ENCODE data around the gene HIP1. TPM values are rescaled to one million over a fixed set of nuclear protein-coding genes. Genes with fewer than 3 reads are reported as not detected.
A peak's percentile ranks its signal among the peaks of the same experiment; 100 is the strongest.
"Not testable (repeated sequence)": the region's sequence is repeated elsewhere in the genome, so short reads cannot be mapped to it uniquely, and the experiment has no call there.

HIP1 gene
- total RNA-seq, 4 donors from 2014 or later, result 3.2 to 9.5 (median 6.4) TPM

- Histone ChIP-seq H3K9me3 (no peaks in the 10 kb centered on the region), H3K36me3 (peaks cover 0 to 41% (median 12%) of the 10 kb centered on the region in 3 donors), H3K27ac (no peak overlapping the region), H3K4me3 (no peak overlapping the region), H3K27me3 (no peaks in the 10 kb centered on the region), H3K4me1 (peaks cover 0 to 15% (median 0%) of the 10 kb centered on the region in 3 donors)
- intact Hi-C loops (cut with DNase I), result no loop called here
- no peak for TF ChIP-seq POLR2A (IDR thresholded peaks at IDR 0.05)
- TF ChIP-seq CTCF (IDR thresholded peaks at IDR 0.05), result no peak
- no peak for DNase-seq
- WGBS, 2 donors, result 39 to 40% methylated on average over 8 of the region's 8 CpGs
These were observed 203.9 kb downstream of the HIP1 start for GRCh38 chr7:75534727-75535307.

- H3K36me3 ChIP-seq, result peaks cover 0 to 35% (median 12%) of the 10 kb centered on the region in 3 donors
- no peaks in the 10 kb centered on the region for H3K27me3 ChIP-seq
- TF ChIP-seq POLR2A (IDR thresholded peaks at IDR 0.05) (no peak), CTCF (IDR thresholded peaks at IDR 0.05) (no peak)
- no peaks in the 10 kb centered on the region for H3K9me3 ChIP-seq
- H3K4me1 ChIP-seq, result peaks cover 0 to 15% (median 0%) of the 10 kb centered on the region in 3 donors
- WGBS, 2 donors, result 94 to 100% methylated on average over 1 to 6 of the region's 6 CpGs
- no peak overlapping the region for H3K4me3 ChIP-seq
- no peak overlapping the region for H3K27ac ChIP-seq
- intact Hi-C loops (cut with DNase I), result no loop called here
- no peak for DNase-seq
These were observed 204.8 kb downstream of the HIP1 start for GRCh38 chr7:75533926-75534325.

- H3K4me3 ChIP-seq, result no peak overlapping the region
- H3K36me3 ChIP-seq, result peaks cover 0 to 22% (median 12%) of the 10 kb centered on the region in 3 donors
- no peak overlapping the region for H3K27ac ChIP-seq
- no peaks in the 10 kb centered on the region for H3K9me3 ChIP-seq
- intact Hi-C loops (cut with DNase I), result no loop called here
- no peaks in the 10 kb centered on the region for H3K27me3 ChIP-seq
- DNase-seq, result no peak
- no peak for TF ChIP-seq CTCF (IDR thresholded peaks at IDR 0.05)
- TF ChIP-seq POLR2A (IDR thresholded peaks at IDR 0.05), result no peak
- H3K4me1 ChIP-seq, result peaks cover 0 to 22% (median 0%) of the 10 kb centered on the region in 3 donors
- WGBS, 2 donors, result 90 to 96% methylated on average over 2 to 4 of the region's 4 CpGs
These were observed 206.1 kb downstream of the HIP1 start for GRCh38 chr7:75532639-75533038.

GRCh38 chr7:75531359-75531821, 207.4 kb downstream of the HIP1 start:
- Histone ChIP-seq H3K27ac (no peak overlapping the region), H3K36me3 (peaks cover 0 to 10% (median under 1%) of the 10 kb centered on the region in 3 donors), H3K9me3 (no peaks in the 10 kb centered on the region), H3K4me3 (no peak overlapping the region), H3K27me3 (no peaks in the 10 kb centered on the region), H3K4me1 (peaks cover 0 to 32% (median 6%) of the 10 kb centered on the region in 3 donors)
- intact Hi-C loops (cut with DNase I), result no loop called here
- DNase-seq, result no peak
- TF ChIP-seq POLR2A (IDR thresholded peaks at IDR 0.05) (no peak), CTCF (IDR thresholded peaks at IDR 0.05) (no peak)
- 43 to 46% methylated on average over 4 to 6 of the region's 6 CpGs for WGBS, 2 donors

- H3K4me1 ChIP-seq, result peaks cover 0 to 42% (median 12%) of the 10 kb centered on the region in 3 donors
- DNase-seq; H3K9me3 ChIP-seq; H3K27me3 ChIP-seq; intact Hi-C loops (cut with DNase I): not testable (repeated sequence)
- WGBS, 2 donors, result 0% methylated on average over 11 to 23 of the region's 37 CpGs
- H3K36me3 ChIP-seq, result peaks cover 0 to 36% (median 5%) of the 10 kb centered on the region in 3 donors
- peak overlapping the region; percentile 76 to 97 (median 91) for H3K4me3 ChIP-seq
- H3K27ac ChIP-seq, result peak overlapping the region; percentile 85 to 94 (median 89)
These were observed 211.5 kb downstream of the HIP1 start for GRCh38 chr7:75527224-75527722.

GRCh38 chr7:75521727-75522126, 217.0 kb downstream of the HIP1 start:
- H3K27ac ChIP-seq; DNase-seq; H3K4me3 ChIP-seq; intact Hi-C loops (cut with DNase I); H3K27me3 ChIP-seq; H3K9me3 ChIP-seq: not testable (repeated sequence)
- Histone ChIP-seq H3K4me1 (peaks cover 0 to 13% (median 9%) of the 10 kb centered on the region in 3 donors), H3K36me3 (peaks cover 0 to 82% (median 5%) of the 10 kb centered on the region in 3 donors)

GRCh38 chr7:75518842-75519241, 219.9 kb downstream of the HIP1 start:
- H3K36me3 ChIP-seq, result peaks cover 0 to 82% (median 4%) of the 10 kb centered on the region in 3 donors
- 57 to 79% methylated on average over 2 of the region's 2 CpGs for WGBS, 2 donors
- H3K27me3 ChIP-seq; DNase-seq; intact Hi-C loops (cut with DNase I); H3K4me3 ChIP-seq; H3K4me1 ChIP-seq; H3K27ac ChIP-seq; H3K9me3 ChIP-seq: not testable (repeated sequence)

- H3K27me3 ChIP-seq; H3K9me3 ChIP-seq; H3K27ac ChIP-seq; H3K4me3 ChIP-seq; H3K4me1 ChIP-seq; intact Hi-C loops (cut with DNase I); DNase-seq: not testable (repeated sequence)
- WGBS, 2 donors, result no CpG with 5 or more reads among the region's 4 CpGs
- peaks cover 0 to 40% (median 0%) of the 10 kb centered on the region in 3 donors for H3K36me3 ChIP-seq
These were observed 229.7 kb downstream of the HIP1 start for GRCh38 chr7:75509033-75509432.

- H3K27ac ChIP-seq; intact Hi-C loops (cut with DNase I); DNase-seq; H3K27me3 ChIP-seq; H3K4me3 ChIP-seq; H3K36me3 ChIP-seq; H3K9me3 ChIP-seq; H3K4me1 ChIP-seq: not testable (repeated sequence)
- WGBS, 2 donors, result 74 to 100% methylated on average over 1 to 4 of the region's 6 CpGs
These were observed 246.7 kb downstream of the HIP1 start, which contains the start of gene SPDYE5 for GRCh38 chr7:75492020-75492419. TSS of gene SPDYE5 (plus strand) at chr7:75492320. CDS start at chr7:75494048, 1,728 bp downstream.

Measured in esophagus squamous epithelium (tissue), 5 donors.